AG10803 (cell line): ENCODE data around the gene MKI67.
"Not testable (repeated sequence)": the region's sequence is repeated elsewhere in the genome, so short reads cannot be mapped to it uniquely, and the experiment has no call there.

Source experiments
- DNase-seq: peaks from one replicate; pipeline ENCODE4 v3.0.0; 2010; ENCODE audit warnings: low read depth
- H3K4me3 ChIP-seq: 2 replicates; pipeline ENCODE4 v1.5.1; 2011; ENCODE audit warnings: mild to moderate bottlenecking, low read length, control low read depth
- CTCF ChIP-seq: conservative IDR thresholded peaks from 2 replicates; pipeline ENCODE4 v1.5.1; 2011; ENCODE audit warnings: mild to moderate bottlenecking, low read length, control low read depth, inconsistent platforms

The MKI67 gene

DNA sequence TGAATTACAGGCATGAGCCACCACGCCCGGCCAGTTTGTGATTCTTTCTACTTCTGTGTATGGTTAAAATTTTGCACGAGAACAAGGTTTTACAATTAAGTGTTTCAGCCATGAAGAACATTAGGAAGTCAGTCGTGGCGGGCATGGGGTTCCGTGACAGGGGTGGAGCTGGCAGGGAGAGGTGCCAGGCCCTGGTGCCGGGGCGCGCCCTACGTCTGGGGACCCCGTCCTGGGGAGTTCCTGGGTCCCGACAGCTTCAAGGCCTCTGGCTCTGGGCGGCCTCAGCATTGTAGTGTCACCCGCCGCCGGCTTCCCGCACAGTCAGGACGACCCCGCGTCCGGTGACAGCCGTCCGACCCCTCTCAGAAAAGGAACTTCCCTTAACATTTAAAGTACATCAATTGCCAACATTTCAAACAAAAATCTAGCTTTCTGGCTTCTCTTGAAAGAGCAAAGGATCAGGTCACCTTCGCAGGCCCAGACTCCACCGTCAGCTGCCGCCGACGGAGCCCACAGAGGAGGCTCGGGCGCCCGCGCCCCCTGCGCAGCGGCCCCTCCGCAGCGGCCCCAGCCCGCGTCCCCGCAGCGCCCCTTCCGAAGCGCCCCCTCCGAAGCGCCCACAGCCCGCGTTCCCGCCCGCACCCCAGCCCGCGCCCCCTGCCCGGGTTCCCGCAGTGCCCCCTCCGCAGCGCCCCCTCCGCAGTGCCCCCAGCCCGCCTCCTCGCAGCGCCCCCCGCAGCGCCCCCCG lies 23.2 kb upstream of the MKI67 start:
- no peak overlapping the region for H3K4me3 ChIP-seq
- no peak for TF ChIP-seq CTCF
- no peak for DNase-seq

DNA sequence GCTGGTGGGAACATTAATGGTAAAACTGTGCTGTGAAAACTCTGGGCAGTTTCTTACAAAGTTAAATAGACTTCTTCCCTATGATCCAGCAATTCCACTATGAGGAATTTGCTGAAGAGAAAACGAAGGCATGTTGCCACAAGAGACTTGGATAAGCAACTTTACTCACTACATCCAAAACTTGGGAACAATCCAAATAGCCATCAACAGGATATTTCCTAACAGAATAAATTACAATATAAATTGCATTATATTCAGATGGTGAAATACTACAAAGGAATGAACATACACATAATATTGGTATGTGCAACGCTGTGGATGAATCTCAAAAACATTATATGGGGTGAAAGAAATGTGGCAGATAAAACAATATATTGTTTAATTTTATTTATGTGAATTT lies 21.4 kb upstream of the MKI67 start:
- no peak overlapping the region for H3K4me3 ChIP-seq
- no peak for TF ChIP-seq CTCF
- DNase-seq, result peak; percentile 97

- DNase-seq, result no peak
- no peak overlapping the region for H3K4me3 ChIP-seq
- no peak for TF ChIP-seq CTCF
Measured at GRCh38 chr10:128147064-128147463, 20.8 kb upstream of the MKI67 start.

- no peak for DNase-seq
- no peak for TF ChIP-seq CTCF
- no peak overlapping the region for H3K4me3 ChIP-seq
Measured at GRCh38 chr10:128144547-128144946, 18.3 kb upstream of the MKI67 start.

- DNase-seq, result no peak
- no peak overlapping the region for H3K4me3 ChIP-seq
- no peak for TF ChIP-seq CTCF
Measured at GRCh38 chr10:128143531-128143930, 17.3 kb upstream of the MKI67 start.

DNA sequence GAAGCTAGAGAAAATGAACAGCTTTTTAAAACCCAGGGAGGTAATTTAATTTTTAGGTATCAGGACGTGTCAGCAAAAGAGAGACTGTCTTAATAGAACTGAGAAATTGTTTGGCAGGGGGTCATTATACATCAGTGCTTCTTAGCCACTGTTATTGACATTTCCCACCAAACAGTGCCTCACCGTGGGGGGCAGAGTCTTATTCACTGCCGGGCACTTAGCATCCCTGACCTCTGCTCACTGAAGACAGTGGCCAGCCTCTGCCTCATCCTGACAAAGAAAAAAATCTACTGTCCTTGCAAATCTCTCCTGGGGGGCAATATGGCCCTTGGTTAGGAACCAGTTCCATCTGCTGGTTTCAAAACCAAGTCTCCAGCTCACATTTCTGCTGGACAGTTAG lies 14.2 kb upstream of the MKI67 start:
- no peak for DNase-seq
- H3K4me3 ChIP-seq, result no peak overlapping the region
- no peak for TF ChIP-seq CTCF

GRCh38 chr10:128138429-128138828 lies 12.2 kb upstream of the MKI67 start:
- not testable (repeated sequence) for H3K4me3 ChIP-seq, DNase-seq
